MM.1S (cell line): ENCODE results near the gene RARA.

Experiments used
- EZH2 ChIP-seq: fragments of 300-600 bp; sonication (generic); optimal IDR thresholded peaks from 2 replicates; pipeline ENCODE3; 2017; ENCODE audit warnings: low read depth, mild to moderate bottlenecking, antibody characterized with exemption, low read length, mixed read lengths
- EZH2phosphoT487 ChIP-seq: fragments of 300-600 bp; sonication (generic); IDR thresholded peaks from 2 replicates; pipeline ENCODE4 v1.6.1; 2018; ENCODE audit warnings: antibody characterized with exemption, low read length
- TF ChIP-seq, protein P1 (sequence below): fragments of 300-600 bp; sonication (generic); IDR thresholded peaks from 2 replicates; pipeline ENCODE4 v1.5.1; 2016; ENCODE audit warnings: antibody characterized with exemption, low read length, mixed read lengths

DNA sequence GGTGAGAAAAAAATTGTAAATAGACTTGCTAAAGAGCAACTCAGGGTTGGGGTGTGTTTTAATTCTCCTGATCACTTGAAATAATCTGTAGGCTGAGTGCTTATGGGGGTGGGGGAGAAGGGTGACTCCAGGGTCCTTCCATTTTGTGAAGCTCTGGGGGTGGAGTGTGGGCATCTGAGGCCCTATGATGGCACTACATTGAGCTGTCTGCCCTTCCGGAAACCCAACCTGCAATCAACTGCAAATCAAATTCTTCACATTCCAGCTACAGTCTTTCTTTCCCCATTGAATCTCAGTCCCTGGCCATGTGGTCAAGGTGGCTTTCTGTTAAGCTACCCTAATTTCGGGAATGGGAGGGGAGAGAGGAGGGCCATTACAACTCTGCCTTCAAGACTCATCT lies 27.3 kb upstream of the RARA start:
- TF ChIP-seq, protein P1, sequence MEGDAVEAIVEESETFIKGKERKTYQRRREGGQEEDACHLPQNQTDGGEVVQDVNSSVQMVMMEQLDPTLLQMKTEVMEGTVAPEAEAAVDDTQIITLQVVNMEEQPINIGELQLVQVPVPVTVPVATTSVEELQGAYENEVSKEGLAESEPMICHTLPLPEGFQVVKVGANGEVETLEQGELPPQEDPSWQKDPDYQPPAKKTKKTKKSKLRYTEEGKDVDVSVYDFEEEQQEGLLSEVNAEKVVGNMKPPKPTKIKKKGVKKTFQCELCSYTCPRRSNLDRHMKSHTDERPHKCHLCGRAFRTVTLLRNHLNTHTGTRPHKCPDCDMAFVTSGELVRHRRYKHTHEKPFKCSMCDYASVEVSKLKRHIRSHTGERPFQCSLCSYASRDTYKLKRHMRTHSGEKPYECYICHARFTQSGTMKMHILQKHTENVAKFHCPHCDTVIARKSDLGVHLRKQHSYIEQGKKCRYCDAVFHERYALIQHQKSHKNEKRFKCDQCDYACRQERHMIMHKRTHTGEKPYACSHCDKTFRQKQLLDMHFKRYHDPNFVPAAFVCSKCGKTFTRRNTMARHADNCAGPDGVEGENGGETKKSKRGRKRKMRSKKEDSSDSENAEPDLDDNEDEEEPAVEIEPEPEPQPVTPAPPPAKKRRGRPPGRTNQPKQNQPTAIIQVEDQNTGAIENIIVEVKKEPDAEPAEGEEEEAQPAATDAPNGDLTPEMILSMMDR, result no peak
- no peak for TF ChIP-seq EZH2
- no peak for TF ChIP-seq EZH2phosphoT487
